Esophagus muscularis mucosa (tissue), 3 donors: ENCODE measurements around the gene NRN1.
"Not testable (repeated sequence)": the region's sequence is repeated elsewhere in the genome, so short reads cannot be mapped to it uniquely, and the experiment has no call there.

Experiments used
- EP300 ChIP-seq: sonication (generic); formaldehyde crosslinking; IDR thresholded peaks from one replicate; pipeline ENCODE4 v1.6.1; 2017; ENCODE audit warnings: antibody characterized with exemption
- TF ChIP-seq, protein P1 (sequence below), 3 experiments: fragments of 200-600 bp in 2 of 3; fragments of 450-650 bp in 1 of 3; sonication (generic) in 2 of 3; IDR thresholded peaks; one replicate each; pipeline ENCODE4 v1.5.1; 2017 to 2019; ENCODE audit warnings: antibody characterized with exemption in 3 of 3, mild to moderate bottlenecking in 2 of 3, moderate library complexity in 1 of 3

DNA sequence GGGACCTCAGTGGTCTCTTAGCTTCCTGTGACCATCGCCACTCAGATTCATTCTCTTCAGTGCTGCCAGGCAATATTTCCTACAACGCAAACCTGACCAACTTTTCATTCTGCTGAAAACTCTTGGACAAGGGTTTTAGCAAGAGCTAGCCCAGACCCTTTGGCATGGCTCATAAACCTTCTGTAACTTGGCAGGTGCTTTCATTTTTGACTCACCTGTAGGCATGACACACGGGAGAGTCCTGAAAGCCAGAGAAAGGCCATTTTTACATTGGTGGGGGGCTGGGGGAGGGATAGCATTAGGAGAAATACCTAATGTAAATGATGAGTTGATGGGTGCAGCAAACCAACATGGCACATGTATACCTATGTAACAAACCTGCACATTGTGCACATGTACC lies 38.7 kb downstream of the NRN1 start:
- TF ChIP-seq, protein P1, sequence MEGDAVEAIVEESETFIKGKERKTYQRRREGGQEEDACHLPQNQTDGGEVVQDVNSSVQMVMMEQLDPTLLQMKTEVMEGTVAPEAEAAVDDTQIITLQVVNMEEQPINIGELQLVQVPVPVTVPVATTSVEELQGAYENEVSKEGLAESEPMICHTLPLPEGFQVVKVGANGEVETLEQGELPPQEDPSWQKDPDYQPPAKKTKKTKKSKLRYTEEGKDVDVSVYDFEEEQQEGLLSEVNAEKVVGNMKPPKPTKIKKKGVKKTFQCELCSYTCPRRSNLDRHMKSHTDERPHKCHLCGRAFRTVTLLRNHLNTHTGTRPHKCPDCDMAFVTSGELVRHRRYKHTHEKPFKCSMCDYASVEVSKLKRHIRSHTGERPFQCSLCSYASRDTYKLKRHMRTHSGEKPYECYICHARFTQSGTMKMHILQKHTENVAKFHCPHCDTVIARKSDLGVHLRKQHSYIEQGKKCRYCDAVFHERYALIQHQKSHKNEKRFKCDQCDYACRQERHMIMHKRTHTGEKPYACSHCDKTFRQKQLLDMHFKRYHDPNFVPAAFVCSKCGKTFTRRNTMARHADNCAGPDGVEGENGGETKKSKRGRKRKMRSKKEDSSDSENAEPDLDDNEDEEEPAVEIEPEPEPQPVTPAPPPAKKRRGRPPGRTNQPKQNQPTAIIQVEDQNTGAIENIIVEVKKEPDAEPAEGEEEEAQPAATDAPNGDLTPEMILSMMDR (IDR thresholded peaks at IDR 0.05): not testable (repeated sequence)
- TF ChIP-seq EP300: not testable (repeated sequence)
